Lung microvascular endothelial cell (primary cell): ENCODE results near the gene GTF2B. TPM values are rescaled to one million over a fixed set of nuclear protein-coding genes. Genes with fewer than 3 reads are reported as not detected.

Experiments used
- total RNA-seq: library from RNA; depleted of rRNA; stranded (reverse); fragments of >200 nt; gene quantifications from 2 replicates; pipeline ENCODE4 v1.2.1, GENCODE V29; 2014

GTF2B gene
- total RNA-seq, 1 donor from 2014 or later = 37.9 TPM

Other genes starting within 250 kb of the GTF2B start
- 16.3 and 16.6 TPM in 2 replicates for gene PKN2, start 207.3 kb downstream of the GTF2B start, total RNA-seq
- gene KYAT3, start 101.1 kb upstream of the GTF2B start, total RNA-seq = 12.5 and 15.7 TPM in 2 replicates
- 4.4 and 5.8 TPM in 2 replicates for gene RBMXL1, start 101.1 kb upstream of the GTF2B start, total RNA-seq
- 12.3 and 14.8 TPM in 2 replicates for gene GBP3, start 131.3 kb upstream of the GTF2B start, total RNA-seq
- gene GBP1, start 173.6 kb upstream of the GTF2B start, total RNA-seq = 6.0 and 7.4 TPM in 2 replicates
- gene GBP2, start 234.5 kb upstream of the GTF2B start, total RNA-seq = 32.7 and 39.7 TPM in 2 replicates